Thyroid gland (tissue), 4 donors: ENCODE results near the gene GSN.

Experiments
- CTCF ChIP-seq, 6 experiments: fragments of 200-600 bp in 3 of 6; fragments of 450-650 bp in 3 of 6; sonication (generic) in 3 of 6; IDR thresholded peaks; one replicate each; pipeline ENCODE4 v1.5.1; 2016 to 2019; ENCODE audit warnings: antibody characterized with exemption in 6 of 6, mild to moderate bottlenecking in 2 of 6, inconsistent platforms in 1 of 6, moderate library complexity in 1 of 6
- POLR2A ChIP-seq, 2 donors: fragments of 450-650 bp; IDR thresholded peaks; one replicate each; pipeline ENCODE4 v1.6.1; 2017; ENCODE audit warnings: antibody characterized with exemption in 2 of 2, mild to moderate bottlenecking in 2 of 2, moderate library complexity in 1 of 2

- TF ChIP-seq CTCF (IDR thresholded peaks at IDR 0.05), result no peak
- no peak for TF ChIP-seq POLR2A (IDR thresholded peaks at IDR 0.05)
Observed at GRCh38 chr9:121312169-121312568, 44.2 kb downstream of the GSN start.
